K562 (cell line): ENCODE results near the gene IQCK. TPM values are rescaled to one million over a fixed set of nuclear protein-coding genes. Genes with fewer than 3 reads are reported as not detected.
A peak's percentile ranks its signal among the peaks of the same experiment; 100 is the strongest.

ENCODE experiments used
- ATF7 ChIP-seq: fragments of 450-650 bp; IDR thresholded peaks from 2 replicates; pipeline ENCODE4 v1.7.1; 2014; ENCODE audit warnings: mild to moderate bottlenecking, moderate library complexity
- DEAF1 ChIP-seq: fragments of 450-650 bp; formaldehyde crosslinking; IDR thresholded peaks from 2 replicates; pipeline ENCODE4 v1.4.0; 2020; ENCODE audit warnings: mild to moderate bottlenecking, moderate library complexity
- E2F3 ChIP-seq: fragments of 250-450 bp; sonication (Bioruptor Pico); IDR thresholded peaks from 2 replicates; pipeline ENCODE4 v1.4.0; 2020; ENCODE audit warnings: mild to moderate bottlenecking
- E2F4 ChIP-seq: sonication (generic); formaldehyde crosslinking; IDR thresholded peaks from 2 replicates; pipeline ENCODE4 v1.8.0; 2022; ENCODE audit warnings: mild to moderate bottlenecking, low read depth, missing genetic modification reagents
- ERF ChIP-seq: fragments of 450-650 bp; formaldehyde crosslinking; IDR thresholded peaks from 2 replicates; pipeline ENCODE4 v1.4.0; 2020; ENCODE audit warnings: mild to moderate bottlenecking, mixed read lengths
- MAX ChIP-seq: sonication (generic); formaldehyde crosslinking; IDR thresholded peaks from 2 replicates; pipeline ENCODE4 v1.9.0; 2022; ENCODE audit warnings: mild to moderate bottlenecking, missing genetic modification reagents
- MTA3 ChIP-seq: fragments of 450-650 bp; formaldehyde crosslinking; IDR thresholded peaks from 2 replicates; pipeline ENCODE4 v1.6.1; 2017; ENCODE audit warnings: mild to moderate bottlenecking, borderline replicate concordance
- MYC ChIP-seq, 2 experiments: fragments of 250-450 bp in 1 of 2; sonication (Bioruptor Pico) in 1 of 2; IDR thresholded peaks; 2 replicates each; pipeline versions ENCODE4 v1.5.1 to v1.6.1; 2012 to 2021; ENCODE audit warnings: low read depth in 2 of 2, borderline replicate concordance in 1 of 2, improper control_type of control experiment in 1 of 2, low read length in 1 of 2, mild to moderate bottlenecking in 1 of 2, moderate library complexity in 1 of 2
- NFATC3 ChIP-seq: fragments of 450-650 bp; IDR thresholded peaks from 2 replicates; pipeline ENCODE4 v1.6.1; 2017; ENCODE audit warnings: mild to moderate bottlenecking
- REST ChIP-seq, 2 experiments: fragments of 450-650 bp; formaldehyde crosslinking in 1 of 2; IDR thresholded peaks; 2 replicates each; pipeline versions ENCODE4 v1.4.0 to v1.6.1; 2014 to 2020; ENCODE audit warnings: mild to moderate bottlenecking in 2 of 2, borderline replicate concordance in 1 of 2, low read depth in 1 of 2
- SMARCB1 ChIP-seq: IDR thresholded peaks from 2 replicates; pipeline ENCODE4 v1.6.1; 2011; ENCODE audit warnings: improper control_type of control experiment, low read depth; ENCODE audit not compliant: insufficient read length
- TCFL5 ChIP-seq: fragments of 250-450 bp; sonication (Bioruptor Pico); conservative IDR thresholded peaks from 2 replicates; pipeline ENCODE4 v1.6.1; 2021; ENCODE audit warnings: mild to moderate bottlenecking, moderate library complexity, matching md5 sums
- XRCC5 ChIP-seq: fragments of 200-400 bp; formaldehyde crosslinking; IDR thresholded peaks from 2 replicates; pipeline ENCODE4 v1.6.1; 2017; ENCODE audit warnings: low read depth, mild to moderate bottlenecking, low read length
- ZKSCAN8 ChIP-seq: fragments of 200-800 bp; sonication (Bioruptor generic); IDR thresholded peaks from 2 replicates; pipeline ENCODE4 v1.6.1; 2016; ENCODE audit warnings: missing genetic modification characterization, missing compliant biosample characterization
- ZNF146 ChIP-seq: IDR thresholded peaks from one replicate; pipeline ENCODE4 v1.6.1; 2018; ENCODE audit warnings: missing compliant biosample characterization; ENCODE audit not compliant: unreplicated experiment
- polyA plus RNA-seq, 8 experiments: library from polyadenylated mRNA; depleted of rRNA in 4 of 8; stranded (reverse) in 5 of 8; unstranded in 3 of 8; fragments of >200 nt; fragmentation: Nextera tagmentation in 2 of 8; fragmentation: Illumina TruSeq in 1 of 8; extraction: Ambion mirVana in 2 of 8; extraction: Trizol in 1 of 8; gene quantifications; 2 replicates each; pipeline versions ENCODE4 v1.2.1 to v1.2.3, GENCODE V29; 2011 to 2014; ENCODE audit warnings: inconsistent platforms in 1 of 8, missing spikeins in 1 of 8
- total RNA-seq, 7 experiments: library from RNA; depleted of rRNA in 6 of 7; stranded (reverse); fragments of >200 nt in 6 of 7; fragmentation: Illumina TruSeq in 2 of 7; extraction: Trizol in 2 of 7; gene quantifications; 2 replicates each; pipeline versions ENCODE4 v1.2.1 to v1.2.3, GENCODE V29; 2011 to 2021; ENCODE audit warnings: low replicate concordance in 1 of 7

Gene IQCK
- total and polyA plus RNA-seq, 9 of the 15 experiments (the other 6 are each of a cell fraction or from before 2014, with no cell fraction given) = 5.2 to 12.2 (median 7.3) TPM

GRCh38 chr16:19886073-19886941 is 168.2 kb downstream of the IQCK start (continued):
- TF ChIP-seq REST (IDR thresholded peaks at IDR 0.05; ENCODE audit: borderline replicate concordance) (peak; percentile 92), REST (CRISPR knock-in tag; IDR thresholded peaks at IDR 0.05; ENCODE audit: low read depth) (no peak), TCFL5 (CRISPR knock-in tag) (no peak), SMARCB1 (no peak), NFATC3 (no peak), DEAF1 (CRISPR knock-in tag) (peak; percentile 98), ZKSCAN8 (peak; percentile 79; the same call in 1 of the 2 replicates), XRCC5 (peak; percentile 84; the same call in 1 of the 2 replicates), ZNF146 (no peak), E2F3 (CRISPR knock-in tag) (0 out of 2 replicates have a peak, but pooled peaks have one; percentile 28), E2F4 (CRISPR knock-in tag) (peak; percentile 44; the same call in 1 of the 2 replicates), MAX (CRISPR knock-in tag) (peak; percentile 83), ATF7 (0 out of 2 replicates have a peak, but pooled peaks have one; percentile 31), ERF (CRISPR knock-in tag) (no peak), MYC (IDR thresholded peaks at IDR 0.05; ENCODE audit: low read depth, low read length) (peak; percentile 83), MYC (CRISPR knock-in tag; IDR thresholded peaks at IDR 0.05; ENCODE audit: borderline replicate concordance, low read depth) (no peak), MTA3 (peak; percentile 24; the same call in 1 of the 2 replicates)
